Fibroblast of mammary gland (primary cell): Measurements from ENCODE around the gene SMC6.

Source experiments
- DNase-seq: peaks from one replicate; pipeline ENCODE4 v3.0.0-alpha.2; 2010; ENCODE audit warnings: low read depth
- H3K4me3 ChIP-seq: 2 replicates; pipeline ENCODE4 v1.5.1; 2011; ENCODE audit warnings: low read depth, mild to moderate bottlenecking, low read length, moderate library complexity; ENCODE audit not compliant: control insufficient read depth
- TF ChIP-seq, protein P1 (sequence below): conservative IDR thresholded peaks from 2 replicates; pipeline ENCODE4 v1.5.1; 2011; ENCODE audit warnings: low read depth, low read length, inconsistent platforms; ENCODE audit not compliant: control insufficient read depth, insufficient read depth

SMC6 gene

DNA sequence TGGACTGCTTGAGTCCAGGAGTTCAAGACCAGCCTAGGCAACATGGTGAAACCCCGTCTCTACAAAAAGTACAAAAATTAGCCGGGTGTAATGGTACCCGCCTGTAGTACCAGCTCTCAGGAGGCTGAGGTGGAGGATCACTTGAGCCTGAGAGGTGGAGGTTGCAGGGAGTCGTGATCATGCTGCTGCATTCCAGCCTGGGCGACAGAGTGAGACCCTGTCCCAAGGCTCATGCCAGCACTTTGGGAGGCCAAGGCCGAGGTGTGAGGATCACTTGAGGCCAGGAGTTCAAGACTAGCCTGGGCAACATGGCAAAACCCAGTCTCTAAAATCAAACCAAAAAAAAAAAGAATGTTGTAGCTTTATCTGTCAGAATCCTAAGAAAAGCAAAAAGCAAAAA lies 25.4 kb downstream of the SMC6 start:
- TF ChIP-seq, protein P1, sequence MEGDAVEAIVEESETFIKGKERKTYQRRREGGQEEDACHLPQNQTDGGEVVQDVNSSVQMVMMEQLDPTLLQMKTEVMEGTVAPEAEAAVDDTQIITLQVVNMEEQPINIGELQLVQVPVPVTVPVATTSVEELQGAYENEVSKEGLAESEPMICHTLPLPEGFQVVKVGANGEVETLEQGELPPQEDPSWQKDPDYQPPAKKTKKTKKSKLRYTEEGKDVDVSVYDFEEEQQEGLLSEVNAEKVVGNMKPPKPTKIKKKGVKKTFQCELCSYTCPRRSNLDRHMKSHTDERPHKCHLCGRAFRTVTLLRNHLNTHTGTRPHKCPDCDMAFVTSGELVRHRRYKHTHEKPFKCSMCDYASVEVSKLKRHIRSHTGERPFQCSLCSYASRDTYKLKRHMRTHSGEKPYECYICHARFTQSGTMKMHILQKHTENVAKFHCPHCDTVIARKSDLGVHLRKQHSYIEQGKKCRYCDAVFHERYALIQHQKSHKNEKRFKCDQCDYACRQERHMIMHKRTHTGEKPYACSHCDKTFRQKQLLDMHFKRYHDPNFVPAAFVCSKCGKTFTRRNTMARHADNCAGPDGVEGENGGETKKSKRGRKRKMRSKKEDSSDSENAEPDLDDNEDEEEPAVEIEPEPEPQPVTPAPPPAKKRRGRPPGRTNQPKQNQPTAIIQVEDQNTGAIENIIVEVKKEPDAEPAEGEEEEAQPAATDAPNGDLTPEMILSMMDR, result no peak
- no peak for DNase-seq
- H3K4me3 ChIP-seq, result no peak overlapping the region

- TF ChIP-seq, protein P1, result peak; percentile 80
Observed at GRCh38 chr2:17719562-17720371, 33.8 kb downstream of the SMC6 start.

DNA sequence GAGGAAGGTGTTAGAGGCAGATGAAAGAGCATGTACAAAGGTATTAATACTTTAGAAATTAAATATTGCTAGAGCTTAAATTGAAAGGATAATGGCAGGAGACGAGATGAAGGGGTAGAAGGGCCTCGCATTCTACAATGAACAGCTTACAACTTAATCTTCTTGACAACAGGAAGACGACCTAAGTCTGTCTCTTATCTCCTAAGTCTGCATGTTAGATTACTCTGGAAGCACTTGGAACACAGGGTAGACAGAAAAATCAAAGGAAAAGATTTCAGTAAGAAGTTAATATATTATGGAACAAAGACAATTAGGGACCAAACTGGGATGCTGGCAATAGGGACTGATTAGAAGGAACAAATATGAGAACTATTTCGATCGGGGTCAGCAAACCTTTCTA lies 34.9 kb downstream of the SMC6 start:
- TF ChIP-seq, protein P1, result no peak
- no peak for DNase-seq
- no peak overlapping the region for H3K4me3 ChIP-seq

More at GRCh38 chr2:17719562-17720371, 33.8 kb downstream of the SMC6 start:
- no peak overlapping the region for H3K4me3 ChIP-seq
- peak; percentile 21 for DNase-seq

DNA sequence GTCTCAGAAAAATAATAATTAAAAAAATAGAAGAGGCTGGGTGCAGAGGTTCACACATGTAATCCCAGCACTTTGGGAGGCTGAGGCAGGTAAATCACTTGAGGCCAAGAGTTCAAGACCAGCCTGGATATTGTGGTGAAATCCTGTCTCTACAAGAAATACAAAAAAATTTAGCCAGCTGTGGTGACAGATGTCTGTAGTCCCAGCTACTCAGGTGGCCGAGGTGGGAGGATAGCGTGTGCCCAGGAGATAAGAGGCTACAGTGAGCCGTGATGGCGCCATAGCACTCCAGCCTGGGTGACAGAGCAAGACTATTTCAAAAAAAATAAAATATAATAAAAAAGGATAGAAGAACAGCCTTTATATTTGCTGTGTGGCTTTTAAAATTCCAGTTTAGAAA lies 35.9 kb downstream of the SMC6 start:
- H3K4me3 ChIP-seq, result no peak overlapping the region
- no peak for DNase-seq
- TF ChIP-seq, protein P1, result no peak

GRCh38 chr2:17713291-17713690 lies 40.3 kb downstream of the SMC6 start:
- TF ChIP-seq, protein P1, result no peak
- DNase-seq, result no peak
- no peak overlapping the region for H3K4me3 ChIP-seq

DNA sequence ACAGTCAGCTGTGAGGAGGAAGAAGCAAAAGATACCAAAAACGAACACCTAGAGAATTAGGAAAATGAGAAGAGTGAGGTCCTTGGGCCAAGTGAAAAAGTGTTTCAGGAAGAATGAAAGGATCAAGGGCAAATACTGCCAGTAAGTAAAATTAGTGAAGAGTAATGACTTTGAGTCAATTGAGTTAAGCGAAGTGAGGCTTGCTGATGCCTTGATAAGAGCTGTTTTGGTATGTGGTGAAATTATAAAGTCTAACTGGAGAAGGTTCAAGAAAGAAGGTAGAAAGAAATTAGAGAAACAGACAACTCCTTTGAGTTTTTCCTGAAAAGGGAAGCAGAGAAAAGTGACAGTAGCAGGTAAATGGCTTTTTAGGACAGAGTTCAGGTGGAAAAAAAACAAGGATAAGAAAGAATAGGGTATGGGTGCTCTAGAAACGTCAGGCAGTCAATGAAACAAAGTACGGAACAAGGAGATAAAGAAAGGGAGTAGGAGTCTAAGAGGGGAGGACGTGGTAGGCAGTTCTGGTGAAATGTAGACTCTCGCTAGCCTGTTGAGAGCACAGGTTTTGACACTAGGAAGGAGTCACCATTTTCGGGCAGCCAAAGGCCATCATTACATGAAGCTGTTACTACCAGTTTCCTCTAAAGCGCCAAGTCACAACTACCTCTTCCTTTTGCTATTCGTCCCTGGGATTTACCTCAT lies 42.9 kb downstream of the SMC6 start:
- TF ChIP-seq, protein P1, result no peak
- DNase-seq, result no peak
- no peak overlapping the region for H3K4me3 ChIP-seq
